Measurements from ENCODE around the gene MATK.

The MATK gene

DNA sequence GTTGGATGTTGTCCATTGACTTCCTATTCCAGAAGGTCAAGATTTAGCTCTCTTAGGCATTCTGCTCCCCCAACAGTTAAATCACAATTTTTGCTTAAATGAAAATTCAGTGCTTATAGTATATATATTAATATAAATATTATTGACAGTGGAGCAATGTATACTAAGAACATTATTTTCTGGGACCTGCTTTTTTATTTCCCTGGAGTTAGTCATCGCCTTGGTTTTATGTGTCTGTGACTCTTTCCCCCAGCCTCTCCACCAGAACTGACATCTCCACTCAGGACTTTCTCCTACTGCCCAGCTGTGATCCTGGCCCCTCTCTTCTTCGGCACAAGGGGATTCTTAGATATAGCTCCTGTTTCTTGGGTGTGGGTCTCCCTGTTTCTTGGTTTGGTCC, 10.2 kb upstream of the MATK start:
- TF ChIP-seq ZFX (IDR thresholded peaks at IDR 0.05; ENCODE audit: borderline replicate concordance), result no peak
- TF ChIP-seq, protein P1, sequence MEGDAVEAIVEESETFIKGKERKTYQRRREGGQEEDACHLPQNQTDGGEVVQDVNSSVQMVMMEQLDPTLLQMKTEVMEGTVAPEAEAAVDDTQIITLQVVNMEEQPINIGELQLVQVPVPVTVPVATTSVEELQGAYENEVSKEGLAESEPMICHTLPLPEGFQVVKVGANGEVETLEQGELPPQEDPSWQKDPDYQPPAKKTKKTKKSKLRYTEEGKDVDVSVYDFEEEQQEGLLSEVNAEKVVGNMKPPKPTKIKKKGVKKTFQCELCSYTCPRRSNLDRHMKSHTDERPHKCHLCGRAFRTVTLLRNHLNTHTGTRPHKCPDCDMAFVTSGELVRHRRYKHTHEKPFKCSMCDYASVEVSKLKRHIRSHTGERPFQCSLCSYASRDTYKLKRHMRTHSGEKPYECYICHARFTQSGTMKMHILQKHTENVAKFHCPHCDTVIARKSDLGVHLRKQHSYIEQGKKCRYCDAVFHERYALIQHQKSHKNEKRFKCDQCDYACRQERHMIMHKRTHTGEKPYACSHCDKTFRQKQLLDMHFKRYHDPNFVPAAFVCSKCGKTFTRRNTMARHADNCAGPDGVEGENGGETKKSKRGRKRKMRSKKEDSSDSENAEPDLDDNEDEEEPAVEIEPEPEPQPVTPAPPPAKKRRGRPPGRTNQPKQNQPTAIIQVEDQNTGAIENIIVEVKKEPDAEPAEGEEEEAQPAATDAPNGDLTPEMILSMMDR (IDR thresholded peaks at IDR 0.05), result no peak
- no peak overlapping the region for H3K27ac ChIP-seq

DNA sequence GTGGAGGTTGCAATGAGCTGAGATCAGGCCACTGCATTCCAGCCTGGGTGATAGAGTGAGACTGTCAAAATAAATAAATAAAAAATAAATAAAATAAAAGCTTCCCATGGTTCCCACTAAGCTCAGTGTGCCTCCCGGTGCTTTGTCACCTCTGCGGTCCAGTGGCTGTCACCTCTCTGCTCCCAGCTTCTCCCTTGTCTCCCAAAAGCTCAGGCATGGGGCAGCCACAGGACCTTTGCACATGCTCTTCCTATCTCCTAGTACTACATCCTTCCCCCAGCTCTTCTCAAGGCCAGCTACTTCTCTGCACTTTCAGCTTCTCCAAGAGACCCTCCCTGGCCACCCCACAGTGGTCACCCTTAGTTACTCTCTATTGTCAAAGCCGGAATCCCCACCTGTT, 7.6 kb upstream of the MATK start:
- TF ChIP-seq, protein P1 (IDR thresholded peaks at IDR 0.05), result no peak
- no peak for TF ChIP-seq ZFX (IDR thresholded peaks at IDR 0.05; ENCODE audit: borderline replicate concordance)
- H3K27ac ChIP-seq, result no peak overlapping the region

DNA sequence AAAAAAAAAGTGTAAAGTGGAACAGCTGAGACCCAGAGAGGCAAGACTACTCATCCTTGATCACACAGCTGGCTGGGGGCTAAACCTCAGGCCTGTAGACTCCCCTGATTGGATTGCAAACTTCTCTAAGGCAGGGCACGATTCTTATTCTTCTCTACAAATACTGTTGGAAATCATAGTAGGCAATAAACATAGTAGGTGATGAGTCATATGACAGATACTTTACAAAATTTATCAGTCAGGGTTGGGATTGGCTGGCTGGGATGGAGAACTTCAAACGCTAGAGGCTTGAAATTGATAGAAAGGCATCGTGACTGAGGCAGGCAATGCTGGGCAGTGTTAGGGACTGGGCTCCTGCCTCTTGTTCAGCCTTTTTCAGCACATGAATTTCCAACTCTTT, 5.9 kb upstream of the MATK start:
- no peak overlapping the region for H3K27ac ChIP-seq
- no peak for TF ChIP-seq ZFX (IDR thresholded peaks at IDR 0.05; ENCODE audit: borderline replicate concordance)
- TF ChIP-seq, protein P1 (IDR thresholded peaks at IDR 0.05), result no peak

DNA sequence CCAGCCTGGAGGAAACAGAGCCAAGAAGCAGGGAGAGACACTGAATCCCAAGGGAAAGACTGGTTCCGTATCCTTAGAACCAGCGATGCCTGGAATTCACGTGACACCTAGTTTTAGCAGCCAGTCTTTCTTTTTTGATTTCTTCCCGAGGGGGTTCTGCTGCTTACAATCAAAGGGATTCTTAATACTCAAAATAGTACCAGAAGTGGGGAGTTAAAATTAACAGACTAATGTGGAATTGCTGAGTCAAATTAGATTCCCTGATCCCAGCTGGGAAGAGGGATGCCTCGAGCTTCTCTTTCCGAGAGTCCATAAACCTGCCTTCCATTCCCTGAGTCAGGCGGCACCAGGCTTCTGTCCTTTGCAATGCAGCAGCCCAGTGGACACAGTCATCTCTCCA, 4.8 kb upstream of the MATK start:
- H3K27ac ChIP-seq, result no peak overlapping the region
- TF ChIP-seq, protein P1 (IDR thresholded peaks at IDR 0.05), result no peak
- TF ChIP-seq ZFX (IDR thresholded peaks at IDR 0.05; ENCODE audit: borderline replicate concordance), result no peak

DNA sequence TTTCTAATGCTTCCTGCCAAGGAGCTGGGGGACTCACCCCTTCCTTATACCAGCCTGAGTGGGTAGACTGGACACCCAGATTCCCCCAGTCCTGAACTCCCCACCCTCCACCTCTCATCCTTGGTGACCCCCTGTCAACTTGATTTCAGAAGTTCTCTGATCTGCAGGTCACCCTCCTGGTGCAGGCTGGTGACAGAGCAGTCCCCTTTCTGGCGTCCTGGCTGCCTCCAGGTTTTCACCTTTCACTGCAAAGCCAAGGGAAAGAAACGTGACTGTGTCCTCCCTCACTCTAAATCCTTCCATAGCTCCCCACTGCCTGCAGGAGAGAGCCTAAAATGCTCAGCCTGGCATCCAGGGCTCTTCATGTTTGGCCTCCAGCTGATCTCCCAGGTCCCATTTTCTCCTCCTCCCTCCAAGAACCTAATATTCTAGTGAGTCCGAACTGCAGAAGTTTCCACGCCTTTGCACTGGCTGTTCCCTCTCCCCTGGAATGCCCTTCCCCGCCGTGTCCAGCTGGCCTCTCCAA, 4.1 kb upstream of the MATK start:
- no peak for TF ChIP-seq ZFX (IDR thresholded peaks at IDR 0.05; ENCODE audit: borderline replicate concordance)
- TF ChIP-seq, protein P1 (IDR thresholded peaks at IDR 0.05), result no peak
- H3K27ac ChIP-seq, result no peak overlapping the region

DNA sequence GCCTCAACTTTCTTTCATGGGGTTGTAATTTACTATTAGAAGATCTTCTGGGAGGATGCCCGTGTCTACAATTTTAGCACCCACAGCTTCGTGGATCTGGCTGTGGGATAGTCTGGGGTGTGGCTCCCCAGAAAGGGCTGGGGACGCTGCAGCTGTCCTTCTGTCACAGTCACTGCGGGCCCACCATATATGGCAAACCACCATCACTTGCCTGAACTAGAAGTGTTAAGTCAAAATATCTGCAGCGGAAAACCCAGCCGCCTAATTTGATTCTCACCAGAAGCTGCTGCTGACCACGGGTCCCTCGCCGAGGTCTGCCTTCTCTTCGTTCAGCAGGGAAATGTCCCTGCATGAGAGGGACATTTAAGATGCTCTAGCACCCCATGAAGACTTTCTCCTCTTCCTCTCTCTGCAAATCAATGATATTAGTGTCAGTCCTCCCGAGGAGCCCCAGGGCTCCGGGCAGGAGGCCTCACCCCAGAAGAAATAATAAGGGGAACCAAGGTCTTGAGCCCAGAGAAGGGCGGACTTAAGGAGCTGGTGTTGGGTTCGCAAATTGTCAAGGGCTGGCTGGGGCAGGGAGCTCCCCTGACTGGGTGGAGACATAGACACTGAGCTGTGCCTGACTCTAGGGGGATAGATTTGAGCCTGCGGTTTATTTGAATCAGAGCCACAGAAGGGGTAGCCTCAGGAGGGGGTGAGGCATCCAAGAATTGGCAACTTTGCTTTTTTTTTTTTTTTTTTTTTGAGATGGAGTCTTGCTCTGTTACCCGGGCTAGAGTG, 3.0 kb upstream of the MATK start:
- TF ChIP-seq, protein P1 (IDR thresholded peaks at IDR 0.05), result no peak
- TF ChIP-seq ZFX (IDR thresholded peaks at IDR 0.05; ENCODE audit: borderline replicate concordance), result no peak
- H3K27ac ChIP-seq, result no peak overlapping the region

DNA sequence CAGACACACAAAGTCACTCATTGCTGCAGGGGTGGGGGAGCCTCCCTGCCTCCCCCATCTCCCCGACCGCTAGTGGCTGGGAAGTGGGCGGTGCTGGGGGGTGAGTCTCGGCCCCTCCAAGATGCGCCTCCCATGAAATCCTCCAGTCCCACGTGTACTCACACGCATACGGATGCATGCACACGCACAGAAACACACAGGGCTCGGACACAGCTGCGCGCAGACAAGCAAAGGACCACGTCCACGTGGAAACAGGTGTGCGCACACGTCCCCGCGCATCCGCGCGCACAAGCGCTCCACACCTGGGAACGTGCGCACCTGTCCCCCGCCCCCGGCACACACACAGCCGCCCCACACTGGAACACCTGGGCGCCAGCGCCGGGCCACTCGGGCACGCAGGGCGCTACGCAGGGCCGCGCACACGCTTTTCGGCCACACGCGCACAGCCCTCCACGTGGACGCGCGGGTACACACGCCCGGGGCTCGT, 687 bp downstream of the MATK start:
- no peak for TF ChIP-seq ZFX (IDR thresholded peaks at IDR 0.05; ENCODE audit: borderline replicate concordance)
- TF ChIP-seq, protein P1 (IDR thresholded peaks at IDR 0.05), result no peak
- H3K27ac ChIP-seq, result peak overlapping the region; percentile 71

Data from 22Rv1 (cell line).